HL-60/S4 (cell line): ENCODE data around the gene PDE4D.

Source experiments
- in situ Hi-C: fragments of 300-500 bp; cut with MboI; formaldehyde crosslinking; loops from 2 replicates; pipeline ENCODE4 v1.14.3; 2022; ENCODE audit warnings: low sequenced_read_pairs

PDE4D gene

GRCh38 chr5:59532979-59533729 is 360.4 kb downstream of the PDE4D start:
- in situ Hi-C loops, result no loop called here

GRCh38 chr5:59529239-59529638 is 364.3 kb downstream of the PDE4D start:
- in situ Hi-C loops, result no loop called here

GRCh38 chr5:59528202-59528862 is 365.2 kb downstream of the PDE4D start:
- in situ Hi-C loops, result no loop called here

GRCh38 chr5:59525957-59526356 is 367.6 kb downstream of the PDE4D start:
- in situ Hi-C loops, result no loop called here

- in situ Hi-C loops, result no loop called here
Measured at GRCh38 chr5:59525311-59525710, 368.2 kb downstream of the PDE4D start.

- in situ Hi-C loops, result no loop called here
Measured at GRCh38 chr5:59522201-59522831, 371.2 kb downstream of the PDE4D start.

GRCh38 chr5:59521476-59521875 is 372.1 kb downstream of the PDE4D start:
- in situ Hi-C loops, result no loop called here

- in situ Hi-C loops, result no loop called here
Measured at GRCh38 chr5:59519338-59519737, 374.2 kb downstream of the PDE4D start.

- in situ Hi-C loops, result no loop called here
Measured at GRCh38 chr5:59517926-59518585, 375.5 kb downstream of the PDE4D start.

- in situ Hi-C loops, result no loop called here
Measured at GRCh38 chr5:59516161-59516560, 377.4 kb downstream of the PDE4D start.

- in situ Hi-C loops, result no loop called here
Measured at GRCh38 chr5:59506285-59506877, 387.1 kb downstream of the PDE4D start.

- in situ Hi-C loops, result no loop called here
Measured at GRCh38 chr5:59504043-59504442, 389.5 kb downstream of the PDE4D start.

GRCh38 chr5:59503220-59503619 is 390.3 kb downstream of the PDE4D start:
- in situ Hi-C loops, result no loop called here

GRCh38 chr5:59501316-59501715 is 392.2 kb downstream of the PDE4D start:
- in situ Hi-C loops, result no loop called here

GRCh38 chr5:59500014-59500413 is 393.5 kb downstream of the PDE4D start:
- in situ Hi-C loops, result no loop called here

- in situ Hi-C loops, result no loop called here
Measured at GRCh38 chr5:59497207-59497606, 396.3 kb downstream of the PDE4D start.

- in situ Hi-C loops, result no loop called here
Measured at GRCh38 chr5:59496524-59497134, 396.9 kb downstream of the PDE4D start.

GRCh38 chr5:59491945-59492344 is 401.6 kb downstream of the PDE4D start:
- in situ Hi-C loops, result no loop called here

- in situ Hi-C loops, result no loop called here
Measured at GRCh38 chr5:59489551-59489950, 404.0 kb downstream of the PDE4D start.
